NT2/D1 (cell line): Measurements from ENCODE around the gene FHOD3.

ENCODE experiments used
- DNase-seq: peaks from one replicate; pipeline ENCODE4 v3.0.0-alpha.2; 2011; ENCODE audit warnings: low read depth, low spot score
- H3K27me3 ChIP-seq: 2 replicates; pipeline ENCODE4 v1.6.0; 2011; ENCODE audit warnings: mild to moderate bottlenecking; ENCODE audit not compliant: insufficient read length, insufficient read depth
- H3K36me3 ChIP-seq: 2 replicates; pipeline ENCODE4 v1.6.1; 2011; ENCODE audit warnings: mild to moderate bottlenecking, low read length, mixed read lengths; ENCODE audit not compliant: insufficient read depth, insufficient read length
- H3K4me1 ChIP-seq: 2 replicates; pipeline ENCODE4 v1.5.1; 2011; ENCODE audit not compliant: insufficient read depth, insufficient read length
- H3K4me3 ChIP-seq: 2 replicates; pipeline ENCODE4 v1.5.1; 2011; ENCODE audit warnings: low read depth; ENCODE audit not compliant: insufficient read length
- H3K9ac ChIP-seq: 2 replicates; pipeline ENCODE4 v1.6.0; 2011; ENCODE audit warnings: low read depth; ENCODE audit not compliant: insufficient read length
- H3K9me3 ChIP-seq: 2 replicates; pipeline ENCODE4 v1.5.1; 2011; ENCODE audit warnings: mild to moderate bottlenecking, low read length; ENCODE audit not compliant: insufficient read depth
- SUZ12 ChIP-seq: IDR thresholded peaks from 2 replicates; pipeline ENCODE4 v1.6.1; 2011; ENCODE audit not compliant: insufficient read length, insufficient read depth; ENCODE audit errors: extremely low read depth
- YY1 ChIP-seq: IDR thresholded peaks from 2 replicates; pipeline ENCODE4 v1.6.1; 2011; ENCODE audit not compliant: insufficient read length, insufficient read depth
- ZNF274 ChIP-seq: IDR thresholded peaks from 2 replicates; pipeline ENCODE4 v1.6.1; 2011; ENCODE audit warnings: mild to moderate bottlenecking, low read depth, low read length

Gene FHOD3

GRCh38 chr18:36265015-36265414, 32.5 kb upstream of the FHOD3 start:
- Histone ChIP-seq H3K36me3 (no peaks in the 10 kb centered on the region), H3K4me1 (no peaks in the 10 kb centered on the region)
- no peak for TF ChIP-seq ZNF274
- TF ChIP-seq SUZ12: no peak
- no peak for TF ChIP-seq YY1

GRCh38 chr18:36269157-36269556, 28.4 kb upstream of the FHOD3 start:
- Histone ChIP-seq H3K4me1 (no peaks in the 10 kb centered on the region), H3K27me3 (no peaks in the 10 kb centered on the region), H3K36me3 (no peaks in the 10 kb centered on the region), H3K9ac (no peak overlapping the region), H3K4me3 (no peak overlapping the region), H3K9me3 (no peaks in the 10 kb centered on the region)
- DNase-seq: no peak
- TF ChIP-seq YY1: no peak

More at GRCh38 chr18:36265015-36265414, 32.5 kb upstream of the FHOD3 start:
- Histone ChIP-seq H3K9me3 (no peaks in the 10 kb centered on the region), H3K4me3 (no peak overlapping the region), H3K27me3 (no peaks in the 10 kb centered on the region), H3K9ac (no peak overlapping the region)
- no peak for DNase-seq

- Histone ChIP-seq H3K4me3 (no peak overlapping the region), H3K36me3 (no peaks in the 10 kb centered on the region), H3K27me3 (no peaks in the 10 kb centered on the region), H3K9ac (no peak overlapping the region), H3K4me1 (no peaks in the 10 kb centered on the region), H3K9me3 (no peaks in the 10 kb centered on the region)
- DNase-seq: no peak
- TF ChIP-seq SUZ12: no peak
- TF ChIP-seq YY1: no peak
- TF ChIP-seq ZNF274: no peak
These were observed 26.4 kb upstream of the FHOD3 start for GRCh38 chr18:36271153-36271552.

- DNase-seq: no peak
- H3K9ac ChIP-seq: no peak overlapping the region
- no peaks in the 10 kb centered on the region for H3K36me3 ChIP-seq
- no peaks in the 10 kb centered on the region for H3K4me1 ChIP-seq
- H3K27me3 ChIP-seq: no peaks in the 10 kb centered on the region
- H3K4me3 ChIP-seq: no peak overlapping the region
- TF ChIP-seq YY1: no peak
- no peak for TF ChIP-seq SUZ12
- TF ChIP-seq ZNF274: no peak
- no peaks in the 10 kb centered on the region for H3K9me3 ChIP-seq
These were observed 24.2 kb upstream of the FHOD3 start for GRCh38 chr18:36273347-36273746.

GRCh38 chr18:36274083-36274715, 23.3 kb upstream of the FHOD3 start:
- no peaks in the 10 kb centered on the region for H3K36me3 ChIP-seq
- TF ChIP-seq SUZ12 (no peak), YY1 (no peak), ZNF274 (no peak)

GRCh38 chr18:36275561-36275960, 22.0 kb upstream of the FHOD3 start:
- no peaks in the 10 kb centered on the region for H3K36me3 ChIP-seq
- H3K27me3 ChIP-seq: no peaks in the 10 kb centered on the region
- H3K9ac ChIP-seq: no peak overlapping the region
- TF ChIP-seq ZNF274 (no peak), SUZ12 (no peak)
- DNase-seq: no peak
- H3K9me3 ChIP-seq: no peaks in the 10 kb centered on the region
- no peaks in the 10 kb centered on the region for H3K4me1 ChIP-seq
- no peak overlapping the region for H3K4me3 ChIP-seq

More at GRCh38 chr18:36274083-36274715, 23.3 kb upstream of the FHOD3 start:
- no peak for DNase-seq
- no peak overlapping the region for H3K4me3 ChIP-seq
- H3K9ac ChIP-seq: no peak overlapping the region
- no peaks in the 10 kb centered on the region for H3K4me1 ChIP-seq
- H3K27me3 ChIP-seq: no peaks in the 10 kb centered on the region
- H3K9me3 ChIP-seq: no peaks in the 10 kb centered on the region

- no peak overlapping the region for H3K9ac ChIP-seq
- H3K4me3 ChIP-seq: no peak overlapping the region
- no peaks in the 10 kb centered on the region for H3K4me1 ChIP-seq
- no peaks in the 10 kb centered on the region for H3K36me3 ChIP-seq
- no peaks in the 10 kb centered on the region for H3K27me3 ChIP-seq
- DNase-seq: no peak
- H3K9me3 ChIP-seq: no peaks in the 10 kb centered on the region
- no peak for TF ChIP-seq YY1
- TF ChIP-seq ZNF274: no peak
- no peak for TF ChIP-seq SUZ12
These were observed 18.5 kb upstream of the FHOD3 start for GRCh38 chr18:36279001-36279400.

GRCh38 chr18:36281936-36282335, 15.6 kb upstream of the FHOD3 start:
- no peak for TF ChIP-seq YY1
- TF ChIP-seq SUZ12: no peak
- TF ChIP-seq ZNF274: no peak
- no peak overlapping the region for H3K4me3 ChIP-seq
- H3K9me3 ChIP-seq: no peaks in the 10 kb centered on the region
- H3K9ac ChIP-seq: no peak overlapping the region
- DNase-seq: no peak
- no peaks in the 10 kb centered on the region for H3K4me1 ChIP-seq
- no peaks in the 10 kb centered on the region for H3K27me3 ChIP-seq
- H3K36me3 ChIP-seq: no peaks in the 10 kb centered on the region
